Mammary epithelial cell (primary cell): ENCODE data around the gene SPACA1.

Experiments used
- CTCF ChIP-seq, 2 donors: IDR thresholded peaks in 1 of 2; conservative IDR thresholded peaks in 1 of 2; 2 replicates each; pipeline ENCODE4 v1.5.1; 2011 to 2012; ENCODE audit warnings: inconsistent platforms in 2 of 2, low read length in 2 of 2, mild to moderate bottlenecking in 2 of 2, control low read depth in 1 of 2, low read depth in 1 of 2; ENCODE audit not compliant: insufficient read depth in 1 of 2; ENCODE audit errors: extremely low read depth in 1 of 2
- EZH2 ChIP-seq: IDR thresholded peaks from 2 replicates; pipeline ENCODE4 v1.6.1; 2012; ENCODE audit warnings: low read length, inconsistent platforms, borderline replicate concordance

- no peak for TF ChIP-seq CTCF (conservative IDR thresholded peaks at IDR 0.05 in 1 of 2, IDR thresholded peaks at IDR 0.05 in 1 of 2; ENCODE audit: extremely low read depth in 1 of 2, insufficient read depth in 1 of 2, low read depth in 1 of 2, low read length in 2 of 2)
- TF ChIP-seq EZH2 = no peak
Measured at GRCh38 chr6:88072462-88072861, 24.8 kb downstream of the SPACA1 start.
